GM18951 (cell line): ENCODE results near the gene P2RY8.

Experiments used
- POLR2A ChIP-seq: IDR thresholded peaks from 4 replicates; pipeline ENCODE4 v1.6.1; 2011; ENCODE audit warnings: mild to moderate bottlenecking; ENCODE audit not compliant: insufficient read length, insufficient read depth; ENCODE audit errors: extremely low read depth
- in situ Hi-C: fragments of 300-500 bp; cut with MboI; formaldehyde crosslinking; loops from one replicate; pipeline ENCODE4 v1.12.0; 2022; ENCODE audit warnings: low sequenced_read_pairs, mixed read lengths, inconsistent platforms; ENCODE audit not compliant: unreplicated experiment

The P2RY8 gene

DNA sequence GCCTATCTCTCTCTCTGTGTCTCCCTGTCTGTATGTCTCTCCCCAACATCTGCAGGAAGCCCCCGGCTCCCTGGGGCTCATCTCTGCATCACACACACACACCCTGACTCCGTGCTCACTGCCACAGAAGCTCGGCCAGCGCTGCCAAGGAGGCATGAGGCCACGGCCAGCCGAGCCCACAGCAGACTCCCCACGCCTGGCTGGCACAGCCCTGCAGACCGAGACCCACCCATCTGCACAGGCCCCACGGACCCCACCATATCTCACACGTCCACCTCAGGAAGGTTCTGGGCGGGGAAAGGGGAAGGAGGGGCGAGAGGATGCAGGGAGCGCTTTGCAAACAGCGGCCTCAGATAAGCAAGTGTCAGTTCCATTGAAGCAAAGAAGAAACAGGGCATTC lies 116.6 kb downstream of the P2RY8 start:
- in situ Hi-C loops: no loop called here

DNA sequence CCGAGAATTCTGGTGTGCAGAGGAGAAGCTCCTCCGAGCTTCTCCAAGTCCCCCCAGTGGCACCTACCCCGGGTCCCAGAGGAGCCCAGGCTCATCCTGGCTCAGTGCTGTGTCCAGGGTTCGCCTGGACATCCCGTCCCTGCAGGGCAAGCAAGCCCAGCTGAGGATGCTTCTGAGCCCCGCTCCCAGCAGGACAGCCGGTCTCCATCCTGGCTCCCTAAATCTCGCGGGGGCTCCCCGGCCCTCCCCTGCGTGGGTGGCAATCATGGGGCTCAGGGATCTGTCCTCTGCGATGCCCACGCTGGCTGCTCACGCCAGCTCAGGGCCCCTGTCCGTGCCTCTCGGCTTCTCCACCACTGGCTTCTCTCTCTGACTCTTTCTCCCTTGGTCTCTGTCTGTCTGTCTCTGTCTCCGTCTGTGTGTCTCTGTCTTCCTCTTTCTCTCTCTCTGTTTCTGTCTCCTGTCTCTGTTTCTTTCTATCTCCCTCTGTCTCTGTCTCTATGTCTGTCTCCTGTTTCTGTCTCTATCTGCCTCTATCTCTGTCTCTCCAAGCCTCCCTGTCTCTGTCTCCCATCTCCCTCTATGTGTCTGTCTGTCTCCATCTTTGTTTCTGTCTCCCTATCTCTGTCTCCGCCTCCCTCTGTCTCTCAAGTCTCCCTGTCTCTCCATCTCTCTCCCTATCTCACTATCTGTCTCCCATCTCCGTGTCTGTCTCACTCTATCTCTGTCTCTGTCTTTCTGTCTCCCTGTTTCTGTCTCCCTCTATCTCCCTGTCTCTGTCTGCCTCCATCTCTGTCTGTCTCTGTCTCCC lies 117.2 kb downstream of the P2RY8 start:
- TF ChIP-seq POLR2A: peak; percentile 26
- in situ Hi-C loops: no loop called here

More for the DNA sequence above, 116.6 kb downstream of the P2RY8 start:
- TF ChIP-seq POLR2A: no peak

GRCh38 chrX:1418901-1419544 lies 118.0 kb downstream of the P2RY8 start:
- TF ChIP-seq POLR2A: no peak
- in situ Hi-C loops: no loop called here

GRCh38 chrX:1417921-1418771 lies 118.8 kb downstream of the P2RY8 start:
- in situ Hi-C loops: no loop called here
- TF ChIP-seq POLR2A: no peak

- peak; percentile 13 for TF ChIP-seq POLR2A
- in situ Hi-C loops: no loop called here
Observed at GRCh38 chrX:1416965-1417760, 119.8 kb downstream of the P2RY8 start.

DNA sequence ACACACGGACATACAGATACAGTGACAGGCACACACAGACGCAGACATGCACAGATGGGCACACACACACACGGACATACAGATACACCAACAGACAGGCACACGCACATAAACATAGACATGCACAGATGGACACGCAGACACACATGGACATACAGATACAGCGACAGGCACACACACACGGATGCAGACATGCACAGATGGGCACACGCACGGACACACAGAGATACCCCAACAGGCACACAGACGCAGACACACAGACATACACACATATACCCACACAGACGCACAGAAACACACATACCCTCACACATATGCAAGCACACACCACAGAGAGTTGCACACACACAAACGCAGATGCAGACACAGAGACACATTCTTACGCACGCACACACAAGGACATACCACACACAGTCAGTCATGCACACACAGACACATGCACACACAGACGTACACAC lies 120.6 kb downstream of the P2RY8 start:
- TF ChIP-seq POLR2A: peak; percentile 6
- in situ Hi-C loops: no loop called here
